Measurements from ENCODE around the gene TMSB4X.
"Not testable (repeated sequence)": the region's sequence is repeated elsewhere in the genome, so short reads cannot be mapped to it uniquely, and the experiment has no call there.

Gene TMSB4X

DNA sequence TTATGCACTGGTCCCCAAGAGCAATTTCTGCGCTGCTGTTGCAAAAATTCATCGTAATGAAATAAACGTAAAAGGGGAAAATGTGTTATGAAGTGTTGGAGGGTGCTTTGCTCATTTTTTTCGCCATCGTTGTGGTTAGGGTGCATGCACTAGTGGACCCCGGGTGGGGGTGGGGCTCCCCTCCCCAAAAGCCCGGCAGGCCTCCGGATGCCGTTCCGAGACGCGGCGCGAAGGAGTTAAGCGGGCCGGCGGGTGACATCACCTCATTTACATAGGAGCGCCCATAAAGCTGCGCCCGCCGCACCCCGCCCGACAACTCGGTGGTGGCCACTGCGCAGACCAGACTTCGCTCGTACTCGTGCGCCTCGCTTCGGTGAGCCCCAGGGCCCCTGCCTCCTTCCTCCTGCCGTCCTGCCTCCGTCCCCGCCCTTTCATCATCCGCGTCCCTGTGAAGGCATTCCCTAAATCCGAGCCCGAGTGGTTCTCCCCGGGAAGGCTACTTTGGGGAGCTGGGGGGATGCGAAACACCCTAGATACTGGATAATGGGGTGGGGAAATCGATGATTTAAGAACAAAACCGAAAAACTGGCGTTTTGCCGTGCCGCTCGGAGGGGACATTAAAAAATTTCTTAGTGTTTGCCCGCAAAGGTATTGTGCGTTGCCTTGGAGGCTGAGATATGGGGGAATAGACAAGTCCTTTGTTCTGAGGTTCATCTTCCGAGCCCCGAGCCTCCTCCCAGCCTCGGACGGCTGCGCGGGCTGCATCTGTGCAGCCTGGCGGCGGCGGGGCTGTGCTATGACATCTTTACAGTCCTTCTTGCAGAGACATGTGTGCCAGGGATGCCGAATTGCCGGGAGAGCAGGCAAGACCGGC is at the start of gene TMSB4X:
TMSB4X (plus strand) TSS at position 315 of the 874 bp plus-strand sequence.
- H3K27ac ChIP-seq (ENCODE audit: low read depth, low read length): peak within 1 kb of the TSS; percentile 87
- peaks cover 0 to 5% (median 0%) of the 10 kb centered on the region in 5 donors for H3K36me3 ChIP-seq (ENCODE audit: control insufficient read depth in 5 of 5, insufficient read depth in 5 of 5, low read length in 5 of 5)
- H3K9me3 ChIP-seq (ENCODE audit: control insufficient read depth in 5 of 5, low read length in 5 of 5): peaks cover 0 to 3% (median 0%) of the 10 kb centered on the region in 5 donors
- H3K9ac ChIP-seq (ENCODE audit: low read length in 5 of 5): peak within 1 kb of the TSS; percentile 63 to 93 (median 87)
- peaks cover 7 to 52% (median 18%) of the 10 kb centered on the region in 5 donors for H3K4me1 ChIP-seq (ENCODE audit: control insufficient read depth in 5 of 5, insufficient read depth in 5 of 5, low read length in 5 of 5)
- H3K4me3 ChIP-seq (ENCODE audit: low read depth in 1 of 5, low read length in 5 of 5): peak within 1 kb of the TSS; percentile 83 to 95 (median 92)
- peaks cover 0 to 3% (median 0%) of the 10 kb centered on the region in 5 donors for H3K27me3 ChIP-seq (ENCODE audit: control insufficient read depth in 5 of 5, insufficient read depth in 4 of 5, low read length in 5 of 5)

DNA sequence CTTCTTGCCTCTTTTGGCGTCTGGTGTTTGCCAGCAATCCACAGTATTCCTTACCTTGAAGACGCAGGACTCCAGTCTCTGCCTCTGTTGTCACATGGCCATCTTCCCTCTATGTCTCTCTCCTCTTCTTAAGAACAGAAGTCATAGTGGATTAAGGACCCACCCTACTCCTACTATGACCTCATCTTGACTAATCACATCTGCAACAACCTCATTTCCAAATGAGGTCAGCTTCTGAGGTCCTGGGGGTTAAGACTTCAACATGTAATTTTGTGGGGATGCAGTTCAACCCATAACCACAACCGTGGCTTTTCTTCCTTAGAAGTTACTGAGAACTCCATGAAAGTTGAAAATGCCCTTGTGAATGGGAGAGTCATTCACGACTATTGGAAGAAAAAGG is 45.2 kb upstream of the TMSB4X start:
- no peak overlapping the region for H3K4me3 ChIP-seq (ENCODE audit: low read depth in 1 of 5, low read length in 5 of 5)
- no peak overlapping the region for H3K9ac ChIP-seq (ENCODE audit: low read length in 5 of 5)
- H3K27me3 ChIP-seq (ENCODE audit: control insufficient read depth in 5 of 5, insufficient read depth in 4 of 5, low read length in 5 of 5): peaks cover 0 to 8% (median 5%) of the 10 kb centered on the region in 5 donors
- no peaks in the 10 kb centered on the region for H3K36me3 ChIP-seq (ENCODE audit: control insufficient read depth in 5 of 5, insufficient read depth in 5 of 5, low read length in 5 of 5)
- H3K9me3 ChIP-seq (ENCODE audit: control insufficient read depth in 5 of 5, low read length in 5 of 5): peaks cover 0 to 3% (median 0%) of the 10 kb centered on the region in 5 donors
- H3K27ac ChIP-seq (ENCODE audit: low read depth, low read length): no peak overlapping the region
- H3K4me1 ChIP-seq (ENCODE audit: control insufficient read depth in 5 of 5, insufficient read depth in 5 of 5, low read length in 5 of 5): no peaks in the 10 kb centered on the region

DNA sequence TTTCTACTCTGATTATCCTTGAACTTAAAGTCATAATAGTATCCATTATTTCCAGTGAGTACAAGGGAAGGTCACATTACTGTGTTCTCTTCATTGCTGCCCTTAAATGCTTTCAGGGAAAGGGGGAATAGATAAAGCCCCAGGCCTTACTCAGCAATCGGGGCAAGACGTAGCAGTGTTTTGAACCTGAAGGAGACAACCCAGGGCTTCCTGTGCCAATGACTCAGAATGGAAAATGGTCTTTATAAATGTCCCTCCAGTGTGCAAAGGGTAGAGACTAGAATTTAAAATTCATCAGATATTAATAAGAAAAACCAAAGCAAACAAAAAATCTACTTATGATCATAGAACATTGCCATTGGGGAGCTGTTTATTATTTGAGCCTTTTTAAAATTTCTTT is 44.8 kb upstream of the TMSB4X start:
- H3K36me3 ChIP-seq (ENCODE audit: control insufficient read depth in 5 of 5, insufficient read depth in 5 of 5, low read length in 5 of 5): no peaks in the 10 kb centered on the region
- H3K27ac ChIP-seq (ENCODE audit: low read depth, low read length): no peak overlapping the region
- H3K9ac ChIP-seq (ENCODE audit: low read length in 5 of 5): no peak overlapping the region
- H3K27me3 ChIP-seq (ENCODE audit: control insufficient read depth in 5 of 5, insufficient read depth in 4 of 5, low read length in 5 of 5): peaks cover 0 to 8% (median 5%) of the 10 kb centered on the region in 5 donors
- H3K4me1 ChIP-seq (ENCODE audit: control insufficient read depth in 5 of 5, insufficient read depth in 5 of 5, low read length in 5 of 5): no peaks in the 10 kb centered on the region
- peaks cover 0 to 3% (median 0%) of the 10 kb centered on the region in 5 donors for H3K9me3 ChIP-seq (ENCODE audit: control insufficient read depth in 5 of 5, low read length in 5 of 5)
- H3K4me3 ChIP-seq (ENCODE audit: low read depth in 1 of 5, low read length in 5 of 5): no peak overlapping the region

DNA sequence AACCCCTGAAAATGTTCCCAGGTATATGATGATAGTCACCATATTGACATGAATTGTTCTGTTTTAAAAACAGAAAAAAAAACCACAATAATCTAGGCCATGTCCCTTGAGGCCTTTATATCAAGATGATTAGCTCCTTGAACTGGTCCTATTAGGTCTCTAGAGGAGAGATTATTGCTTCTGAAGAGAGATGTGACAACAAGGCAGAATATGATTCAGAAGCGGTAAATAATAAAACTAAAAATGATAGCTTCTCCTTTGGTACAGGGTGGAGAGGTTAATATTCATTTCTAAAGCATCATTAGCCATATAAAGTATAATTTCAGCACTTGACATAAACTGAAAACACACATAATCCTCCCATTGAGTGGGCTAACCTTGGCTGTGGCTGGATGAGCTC is 42.7 kb upstream of the TMSB4X start:
- no peaks in the 10 kb centered on the region for H3K36me3 ChIP-seq (ENCODE audit: control insufficient read depth in 5 of 5, insufficient read depth in 5 of 5, low read length in 5 of 5)
- H3K4me3 ChIP-seq (ENCODE audit: low read depth in 1 of 5, low read length in 5 of 5): no peak overlapping the region
- no peak overlapping the region for H3K27ac ChIP-seq (ENCODE audit: low read depth, low read length)
- H3K4me1 ChIP-seq (ENCODE audit: control insufficient read depth in 5 of 5, insufficient read depth in 5 of 5, low read length in 5 of 5): no peaks in the 10 kb centered on the region
- no peak overlapping the region for H3K9ac ChIP-seq (ENCODE audit: low read length in 5 of 5)
- peaks cover 0 to 3% (median 0%) of the 10 kb centered on the region in 5 donors for H3K9me3 ChIP-seq (ENCODE audit: control insufficient read depth in 5 of 5, low read length in 5 of 5)
- peaks cover 0 to 8% (median 5%) of the 10 kb centered on the region in 5 donors for H3K27me3 ChIP-seq (ENCODE audit: control insufficient read depth in 5 of 5, insufficient read depth in 4 of 5, low read length in 5 of 5)

DNA sequence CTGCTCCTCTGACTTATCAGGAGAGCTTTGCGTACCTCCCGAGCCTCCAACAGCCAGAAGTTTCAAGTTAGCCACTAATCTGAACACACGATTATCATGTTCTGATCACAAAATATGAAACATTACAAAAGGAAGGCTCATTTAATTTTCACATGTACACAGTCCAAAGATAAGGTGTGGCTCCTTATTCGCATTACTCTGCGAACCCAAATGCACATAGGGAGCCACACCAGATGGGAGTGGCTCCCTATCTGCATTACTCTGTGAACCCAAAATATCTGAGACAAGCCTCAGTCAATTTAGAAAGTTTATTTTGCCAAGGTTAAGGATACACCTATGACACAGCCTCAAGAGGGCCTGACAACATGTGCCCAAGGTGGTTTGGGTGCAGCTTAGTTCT is 40.1 kb upstream of the TMSB4X start:
- peaks cover 0 to 2% (median 0%) of the 10 kb centered on the region in 5 donors for H3K9me3 ChIP-seq (ENCODE audit: control insufficient read depth in 5 of 5, low read length in 5 of 5)
- H3K9ac ChIP-seq (ENCODE audit: low read length in 5 of 5): no peak overlapping the region
- H3K27ac ChIP-seq (ENCODE audit: low read depth, low read length): no peak overlapping the region
- no peak overlapping the region for H3K4me3 ChIP-seq (ENCODE audit: low read depth in 1 of 5, low read length in 5 of 5)
- no peaks in the 10 kb centered on the region for H3K36me3 ChIP-seq (ENCODE audit: control insufficient read depth in 5 of 5, insufficient read depth in 5 of 5, low read length in 5 of 5)
- no peaks in the 10 kb centered on the region for H3K4me1 ChIP-seq (ENCODE audit: control insufficient read depth in 5 of 5, insufficient read depth in 5 of 5, low read length in 5 of 5)
- peaks cover 0 to 8% (median 5%) of the 10 kb centered on the region in 5 donors for H3K27me3 ChIP-seq (ENCODE audit: control insufficient read depth in 5 of 5, insufficient read depth in 4 of 5, low read length in 5 of 5)

DNA sequence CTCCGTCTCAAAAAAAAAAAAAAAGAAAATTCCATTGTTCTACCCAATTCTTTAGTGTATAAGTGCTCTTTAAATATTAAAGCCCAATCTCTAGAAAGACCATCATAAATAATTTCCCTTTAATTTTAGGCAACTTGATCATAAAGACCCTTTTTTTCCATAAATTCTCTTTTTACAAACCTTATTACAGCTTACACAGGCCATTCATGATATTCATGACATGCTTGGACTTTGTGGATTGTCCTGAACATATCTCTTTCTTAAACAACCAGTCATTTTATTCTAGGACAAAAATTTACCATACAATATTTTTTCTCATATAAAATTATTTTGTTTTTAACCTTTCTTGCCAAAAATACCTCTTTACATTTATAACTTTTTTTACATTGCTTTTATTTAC is 38.0 kb upstream of the TMSB4X start:
- Histone ChIP-seq H3K4me1 (ENCODE audit: control insufficient read depth in 5 of 5, insufficient read depth in 5 of 5, low read length in 5 of 5) (no peaks in the 10 kb centered on the region), H3K36me3 (ENCODE audit: control insufficient read depth in 5 of 5, insufficient read depth in 5 of 5, low read length in 5 of 5) (no peaks in the 10 kb centered on the region), H3K27ac (ENCODE audit: low read depth, low read length) (no peak overlapping the region), H3K9me3 (ENCODE audit: control insufficient read depth in 5 of 5, low read length in 5 of 5) (peaks cover 0 to 2% (median 0%) of the 10 kb centered on the region in 5 donors), H3K4me3 (ENCODE audit: low read depth in 1 of 5, low read length in 5 of 5) (no peak overlapping the region), H3K9ac (ENCODE audit: low read length in 5 of 5) (no peak overlapping the region), H3K27me3 (ENCODE audit: control insufficient read depth in 5 of 5, insufficient read depth in 4 of 5, low read length in 5 of 5) (no peaks in the 10 kb centered on the region)

DNA sequence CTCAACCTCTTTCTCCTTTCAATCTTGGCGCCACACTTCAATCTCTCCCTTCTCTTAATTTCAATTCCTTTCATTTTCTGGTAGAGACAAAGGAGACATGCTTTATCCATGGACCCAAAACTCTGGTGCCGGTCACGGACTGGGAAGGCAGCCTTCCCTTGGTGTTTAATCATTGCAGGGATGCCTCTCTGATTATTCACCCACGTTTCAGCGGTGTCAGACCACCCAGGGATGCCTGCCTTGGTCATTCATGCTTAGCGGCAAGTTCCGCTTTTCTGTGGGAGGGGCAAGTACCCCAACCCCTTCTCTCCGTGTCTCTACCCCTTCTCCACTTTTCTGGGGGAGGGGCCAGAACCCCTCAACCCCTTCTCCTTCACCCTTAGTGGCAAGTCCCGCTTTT is 34.4 kb upstream of the TMSB4X start:
- not testable (repeated sequence) for H3K27ac ChIP-seq (ENCODE audit: low read depth, low read length); H3K9ac ChIP-seq (ENCODE audit: low read length in 5 of 5); H3K4me3 ChIP-seq (ENCODE audit: low read depth in 1 of 5, low read length in 5 of 5)

DNA sequence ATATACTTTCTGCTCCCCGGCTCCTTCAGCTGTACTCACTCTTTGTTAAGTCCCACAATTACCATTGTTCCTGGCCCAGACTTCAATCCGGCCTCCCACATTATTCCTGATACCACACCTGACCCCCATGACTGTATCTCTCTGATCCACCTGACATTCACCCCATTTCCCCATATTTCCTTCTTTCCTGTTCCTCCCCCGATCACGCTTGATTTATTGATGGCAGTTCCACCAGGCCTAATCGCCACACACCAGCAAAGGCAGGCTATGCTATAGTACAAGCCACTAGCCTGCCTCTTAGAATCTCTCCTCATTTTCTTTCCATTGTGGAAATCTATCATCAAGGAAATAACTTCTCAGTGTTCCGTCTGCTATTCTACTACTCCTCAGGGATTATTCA is 31.3 kb upstream of the TMSB4X start:
- not testable (repeated sequence) for H3K9ac ChIP-seq (ENCODE audit: low read length in 5 of 5); H3K9me3 ChIP-seq (ENCODE audit: control insufficient read depth in 5 of 5, low read length in 5 of 5); H3K27me3 ChIP-seq (ENCODE audit: control insufficient read depth in 5 of 5, insufficient read depth in 4 of 5, low read length in 5 of 5)

More for the DNA sequence above, 34.4 kb upstream of the TMSB4X start:
- not testable (repeated sequence) for H3K9me3 ChIP-seq (ENCODE audit: control insufficient read depth in 5 of 5, low read length in 5 of 5); H3K27me3 ChIP-seq (ENCODE audit: control insufficient read depth in 5 of 5, insufficient read depth in 4 of 5, low read length in 5 of 5); H3K36me3 ChIP-seq (ENCODE audit: control insufficient read depth in 5 of 5, insufficient read depth in 5 of 5, low read length in 5 of 5); H3K4me1 ChIP-seq (ENCODE audit: control insufficient read depth in 5 of 5, insufficient read depth in 5 of 5, low read length in 5 of 5)

DNA sequence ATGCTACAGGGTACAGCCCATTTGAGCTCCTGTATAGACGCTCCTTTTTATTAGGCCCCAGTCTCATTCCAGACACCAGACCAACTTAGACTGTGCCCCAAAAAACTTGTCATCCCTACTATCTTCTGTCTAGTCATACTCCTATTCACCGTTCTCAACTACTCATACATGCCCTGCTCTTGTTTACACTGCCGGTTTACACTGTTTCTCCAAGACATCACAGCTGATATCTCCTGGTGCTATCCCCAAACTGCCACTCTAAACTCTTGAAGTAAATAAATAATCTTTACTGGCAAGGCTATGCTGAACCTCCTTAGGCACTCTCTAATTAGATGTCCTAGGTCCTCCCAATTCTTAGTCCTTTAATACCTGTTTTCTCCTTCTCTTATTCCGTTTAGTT is 30.5 kb upstream of the TMSB4X start:
- not testable (repeated sequence) for H3K27ac ChIP-seq (ENCODE audit: low read depth, low read length)

More for the DNA sequence above, 31.3 kb upstream of the TMSB4X start:
- not testable (repeated sequence) for H3K36me3 ChIP-seq (ENCODE audit: control insufficient read depth in 5 of 5, insufficient read depth in 5 of 5, low read length in 5 of 5); H3K27ac ChIP-seq (ENCODE audit: low read depth, low read length); H3K4me3 ChIP-seq (ENCODE audit: low read depth in 1 of 5, low read length in 5 of 5); H3K4me1 ChIP-seq (ENCODE audit: control insufficient read depth in 5 of 5, insufficient read depth in 5 of 5, low read length in 5 of 5)

DNA sequence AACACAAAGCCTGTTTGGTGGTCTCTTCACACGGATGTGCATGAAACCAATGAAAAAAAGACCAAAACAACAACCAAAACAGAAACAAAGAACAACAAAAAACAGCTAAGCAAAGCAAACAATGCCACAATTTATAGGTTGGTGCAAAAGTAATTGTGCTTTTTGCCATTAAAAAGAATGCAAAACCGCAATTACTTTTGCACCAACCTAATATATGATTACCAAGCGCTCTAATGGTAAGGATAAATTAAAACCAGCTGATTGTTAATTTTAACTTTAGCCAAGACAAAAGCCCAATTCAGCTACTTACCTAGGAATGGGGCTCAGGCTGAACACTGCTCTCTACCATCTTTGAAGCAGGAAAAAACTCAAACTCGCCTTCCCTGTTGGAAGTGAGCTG is 29.4 kb upstream of the TMSB4X start:
- Histone ChIP-seq H3K27ac (ENCODE audit: low read depth, low read length) (no peak overlapping the region), H3K4me1 (ENCODE audit: control insufficient read depth in 5 of 5, insufficient read depth in 5 of 5, low read length in 5 of 5) (peaks cover 9 to 22% (median 12%) of the 10 kb centered on the region in 5 donors), H3K9ac (ENCODE audit: low read length in 5 of 5) (no peak overlapping the region), H3K27me3 (ENCODE audit: control insufficient read depth in 5 of 5, insufficient read depth in 4 of 5, low read length in 5 of 5) (peaks cover 0 to 5% (median 0%) of the 10 kb centered on the region in 5 donors), H3K36me3 (ENCODE audit: control insufficient read depth in 5 of 5, insufficient read depth in 5 of 5, low read length in 5 of 5) (no peaks in the 10 kb centered on the region), H3K4me3 (ENCODE audit: low read depth in 1 of 5, low read length in 5 of 5) (no peak overlapping the region), H3K9me3 (ENCODE audit: control insufficient read depth in 5 of 5, low read length in 5 of 5) (no peaks in the 10 kb centered on the region)

More for the DNA sequence above, 30.5 kb upstream of the TMSB4X start:
- not testable (repeated sequence) for H3K9me3 ChIP-seq (ENCODE audit: control insufficient read depth in 5 of 5, low read length in 5 of 5); H3K9ac ChIP-seq (ENCODE audit: low read length in 5 of 5); H3K27me3 ChIP-seq (ENCODE audit: control insufficient read depth in 5 of 5, insufficient read depth in 4 of 5, low read length in 5 of 5); H3K4me3 ChIP-seq (ENCODE audit: low read depth in 1 of 5, low read length in 5 of 5); H3K36me3 ChIP-seq (ENCODE audit: control insufficient read depth in 5 of 5, insufficient read depth in 5 of 5, low read length in 5 of 5)
- peaks cover 0 to 12% (median 1%) of the 10 kb centered on the region in 5 donors for H3K4me1 ChIP-seq (ENCODE audit: control insufficient read depth in 5 of 5, insufficient read depth in 5 of 5, low read length in 5 of 5)
